Measurements from ENCODE around the gene TRA2A. TPM values are rescaled to one million over a fixed set of nuclear protein-coding genes. Genes with fewer than 3 reads are reported as not detected.

The TRA2A gene
- total RNA-seq, 1 donor, result 45.8 TPM

DNA sequence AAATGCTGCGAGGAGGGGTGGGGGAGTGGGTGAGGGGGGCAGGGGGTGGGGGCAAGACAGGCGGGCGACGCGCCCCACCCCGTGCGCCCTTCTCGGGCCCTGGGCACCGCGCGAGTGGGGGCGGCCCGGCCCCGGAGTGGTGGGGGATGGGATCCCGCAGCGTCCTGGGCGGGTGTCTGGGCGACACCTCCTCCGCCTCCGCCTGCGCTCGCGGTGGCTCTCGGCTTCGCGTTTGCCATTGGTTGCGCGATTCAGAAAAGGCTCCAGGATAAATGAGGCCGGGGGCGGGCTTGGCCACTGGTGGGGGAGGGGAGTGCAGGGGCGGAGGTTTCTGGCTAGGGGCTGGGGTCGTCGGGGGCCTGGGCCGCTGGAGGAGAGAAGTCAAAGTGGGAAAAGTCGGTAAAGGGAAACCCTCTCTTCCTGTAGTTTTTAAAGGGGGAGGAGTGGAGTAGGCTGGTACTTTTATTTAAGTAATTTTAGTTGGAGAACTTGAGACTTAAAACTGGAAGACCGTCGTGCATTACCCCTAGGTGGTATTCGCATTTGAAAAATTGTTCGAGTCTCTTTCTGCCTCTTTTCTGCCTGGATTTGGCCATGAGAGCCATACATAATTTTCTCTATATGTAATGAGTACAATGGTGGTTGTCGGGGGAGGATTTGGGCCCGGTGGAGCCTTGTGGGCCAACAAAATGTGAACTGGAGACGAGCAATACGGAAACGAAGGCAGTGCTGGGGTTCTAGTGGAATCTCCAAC is 60.5 kb downstream of the TRA2A start:
- TF ChIP-seq, protein P1, sequence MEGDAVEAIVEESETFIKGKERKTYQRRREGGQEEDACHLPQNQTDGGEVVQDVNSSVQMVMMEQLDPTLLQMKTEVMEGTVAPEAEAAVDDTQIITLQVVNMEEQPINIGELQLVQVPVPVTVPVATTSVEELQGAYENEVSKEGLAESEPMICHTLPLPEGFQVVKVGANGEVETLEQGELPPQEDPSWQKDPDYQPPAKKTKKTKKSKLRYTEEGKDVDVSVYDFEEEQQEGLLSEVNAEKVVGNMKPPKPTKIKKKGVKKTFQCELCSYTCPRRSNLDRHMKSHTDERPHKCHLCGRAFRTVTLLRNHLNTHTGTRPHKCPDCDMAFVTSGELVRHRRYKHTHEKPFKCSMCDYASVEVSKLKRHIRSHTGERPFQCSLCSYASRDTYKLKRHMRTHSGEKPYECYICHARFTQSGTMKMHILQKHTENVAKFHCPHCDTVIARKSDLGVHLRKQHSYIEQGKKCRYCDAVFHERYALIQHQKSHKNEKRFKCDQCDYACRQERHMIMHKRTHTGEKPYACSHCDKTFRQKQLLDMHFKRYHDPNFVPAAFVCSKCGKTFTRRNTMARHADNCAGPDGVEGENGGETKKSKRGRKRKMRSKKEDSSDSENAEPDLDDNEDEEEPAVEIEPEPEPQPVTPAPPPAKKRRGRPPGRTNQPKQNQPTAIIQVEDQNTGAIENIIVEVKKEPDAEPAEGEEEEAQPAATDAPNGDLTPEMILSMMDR (IDR thresholded peaks at IDR 0.05; ENCODE audit: insufficient read depth, low read depth, low read length), result no peak
- DNase-seq (ENCODE audit: low read depth), result peak; percentile 76
- peak overlapping the region; percentile 81 for H3K4me3 ChIP-seq (ENCODE audit: low read depth, low read length)

DNA sequence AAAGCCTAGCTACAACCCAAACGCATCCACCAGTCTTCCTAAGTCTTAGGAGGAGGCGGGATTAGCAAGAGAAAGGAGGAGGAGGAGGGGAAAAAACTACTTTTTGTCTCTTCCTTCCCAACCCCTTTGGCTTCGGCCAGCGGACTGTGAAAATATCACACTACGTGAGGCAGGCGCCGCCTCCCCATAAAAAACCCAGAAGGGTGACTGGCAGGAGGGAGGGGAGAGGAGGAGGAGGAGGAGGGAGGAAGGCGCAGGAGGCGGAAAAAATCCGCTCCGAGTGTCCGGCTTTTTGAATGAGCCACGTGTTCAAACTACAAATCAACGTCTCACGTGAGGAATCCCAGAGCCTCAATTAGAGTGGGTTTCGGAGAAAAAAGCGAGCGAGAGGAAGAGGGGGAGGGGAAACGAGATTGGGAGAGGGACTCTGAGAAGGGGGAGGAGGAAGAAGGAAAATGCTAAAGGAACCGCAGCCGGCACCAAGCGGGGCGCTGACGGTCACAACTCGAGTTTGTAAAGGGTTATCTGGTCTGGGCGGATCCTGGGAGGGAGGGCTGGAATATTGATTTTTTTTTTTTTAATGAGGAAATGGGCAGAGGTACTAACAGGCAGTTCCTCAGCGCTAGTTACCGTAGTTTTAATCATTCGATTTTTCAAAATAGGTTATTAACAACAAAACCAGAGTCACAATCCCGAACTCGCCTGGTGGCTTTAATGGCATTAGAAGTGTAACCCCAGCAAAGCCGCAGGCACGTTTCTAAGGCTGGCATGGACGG is 61.3 kb downstream of the TRA2A start, which contains the start of gene IGF2BP3:
TSS of gene IGF2BP3 (minus strand) at position 162 of the 776 bp plus-strand sequence. CDS start 381 bp downstream, outside the sequence.
- H3K4me3 ChIP-seq (ENCODE audit: low read depth, low read length), result peak within 1 kb of the TSS; percentile 81
- peak; percentile 98 for DNase-seq (ENCODE audit: low read depth)
- TF ChIP-seq, protein P1 (IDR thresholded peaks at IDR 0.05; ENCODE audit: insufficient read depth, low read depth, low read length), result no peak

DNA sequence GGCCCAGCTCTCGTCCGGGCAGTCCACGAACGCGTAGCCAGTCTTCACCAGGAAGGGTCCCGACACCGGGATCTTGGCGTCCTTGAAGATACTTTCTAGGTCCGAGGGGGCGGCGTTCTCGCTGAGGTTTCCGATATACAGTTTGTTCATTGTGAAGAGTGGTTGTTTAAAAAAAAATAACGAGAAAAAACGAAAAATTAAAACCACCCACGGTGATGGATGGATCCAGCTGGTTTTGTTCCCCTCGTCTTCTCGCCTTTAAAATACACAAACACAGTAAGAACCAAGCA is 61.9 kb downstream of the TRA2A start:
- TF ChIP-seq, protein P1 (IDR thresholded peaks at IDR 0.05; ENCODE audit: insufficient read depth, low read depth, low read length), result no peak
- no peak for DNase-seq (ENCODE audit: low read depth)
- peak overlapping the region; percentile 81 for H3K4me3 ChIP-seq (ENCODE audit: low read depth, low read length)

DNA sequence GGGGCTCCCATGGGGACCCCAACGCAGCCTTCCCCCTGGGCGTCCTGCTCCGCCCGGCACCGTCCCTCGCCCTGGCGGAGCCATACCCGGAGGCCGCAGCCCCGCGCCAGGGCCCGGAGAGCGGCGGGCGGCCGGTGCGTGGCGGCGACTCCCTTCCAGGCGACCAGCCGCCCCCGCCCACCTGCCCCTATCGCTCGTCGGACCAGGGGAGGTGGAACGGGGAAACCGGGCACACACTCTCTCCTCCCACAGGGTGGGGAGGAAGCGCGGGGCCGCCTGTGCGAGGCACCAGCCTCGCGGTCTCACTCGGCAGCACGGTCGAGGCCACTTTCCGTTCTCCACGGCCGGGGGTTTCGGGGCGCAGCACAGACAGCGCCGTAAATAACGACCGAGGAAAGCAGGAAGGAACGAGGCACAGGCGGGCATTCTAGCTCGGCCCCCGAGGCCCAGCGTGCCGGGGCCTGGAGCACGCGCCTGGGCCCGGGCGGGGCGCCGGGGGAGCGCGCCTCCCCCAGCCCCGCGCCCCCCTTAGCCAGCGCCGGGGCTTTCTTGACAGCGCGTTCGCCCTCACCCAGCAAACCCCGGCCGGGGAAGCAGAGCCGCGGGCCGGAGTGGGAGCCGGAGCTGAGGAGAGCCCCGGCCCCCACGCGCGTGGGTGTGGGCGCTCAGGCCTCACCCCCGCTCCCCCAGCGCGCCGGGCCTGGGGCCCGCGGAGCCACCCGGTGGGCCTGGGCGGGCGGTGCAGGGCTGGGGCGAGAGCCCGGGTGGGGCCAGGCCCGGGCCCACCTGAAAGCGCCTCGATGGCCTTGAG is 62.4 kb downstream of the TRA2A start:
- DNase-seq (ENCODE audit: low read depth), result no peak
- peak overlapping the region; percentile 81 for H3K4me3 ChIP-seq (ENCODE audit: low read depth, low read length)
- TF ChIP-seq, protein P1 (IDR thresholded peaks at IDR 0.05; ENCODE audit: insufficient read depth, low read depth, low read length), result no peak

DNA sequence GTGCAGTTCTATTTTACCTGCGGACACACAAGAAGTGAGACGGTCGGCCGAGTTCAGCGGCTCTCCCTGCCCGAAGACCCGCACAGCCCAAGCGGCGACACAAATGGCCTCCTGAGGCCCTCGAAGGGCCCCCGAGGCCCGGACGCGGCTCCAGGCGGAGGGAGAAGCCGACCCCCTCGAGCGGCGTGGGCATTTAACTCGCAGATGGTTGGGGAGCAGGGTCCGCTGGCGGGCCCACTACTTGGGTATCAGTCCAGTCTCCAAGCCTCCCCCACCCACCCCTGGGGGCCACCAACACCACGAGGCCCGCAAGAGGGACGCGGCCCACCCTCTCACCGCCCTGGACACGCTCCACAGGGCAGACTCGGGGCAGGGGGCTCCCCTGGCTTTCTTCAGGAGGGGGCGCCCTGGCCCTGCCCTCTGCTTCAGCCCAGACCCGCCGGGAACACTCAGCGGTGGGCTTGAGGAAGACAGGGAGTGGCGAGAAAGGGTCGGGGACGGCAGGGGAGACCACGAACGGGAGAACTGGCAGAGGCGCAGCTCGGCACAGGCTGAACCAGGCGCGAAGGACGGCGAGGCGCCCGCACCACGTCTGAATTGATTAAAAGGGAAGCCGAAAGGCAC is 63.1 kb downstream of the TRA2A start:
- no peak for DNase-seq (ENCODE audit: low read depth)
- peak overlapping the region; percentile 81 for H3K4me3 ChIP-seq (ENCODE audit: low read depth, low read length)
- TF ChIP-seq, protein P1 (IDR thresholded peaks at IDR 0.05; ENCODE audit: insufficient read depth, low read depth, low read length), result no peak

DNA sequence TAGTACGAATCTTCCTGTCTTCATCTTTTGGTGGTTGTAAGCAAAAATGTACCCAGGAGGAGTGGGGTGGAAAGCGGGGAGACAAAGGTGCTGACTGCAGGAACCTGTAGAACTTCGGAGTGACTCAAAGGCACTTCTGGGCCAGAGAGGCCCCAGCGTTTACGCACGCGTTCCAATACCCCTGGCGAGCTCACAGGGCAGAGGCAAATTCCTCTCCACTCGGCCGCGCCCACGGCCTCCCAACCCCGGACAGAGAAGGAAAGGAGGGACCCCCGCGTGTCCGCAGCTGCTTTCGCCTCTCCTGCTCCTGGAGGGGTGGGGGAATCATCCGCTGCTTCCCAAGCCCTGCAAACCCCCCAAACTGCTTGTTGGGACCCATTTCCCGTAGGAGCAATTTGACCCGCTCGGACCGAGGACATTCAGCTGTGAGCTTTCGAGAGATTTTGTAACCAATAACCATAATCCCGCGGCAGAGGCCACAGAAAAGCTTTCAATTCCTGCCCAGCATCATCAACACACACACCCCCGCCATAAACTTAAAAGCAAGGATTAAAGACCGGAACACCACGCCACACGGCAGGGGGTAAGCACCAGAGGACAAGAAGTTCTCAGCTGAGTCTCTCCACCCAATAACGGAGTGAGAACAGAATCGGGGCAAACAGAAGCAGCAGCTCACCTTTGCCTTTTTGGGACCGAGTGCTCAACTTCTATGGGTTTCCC is 63.8 kb downstream of the TRA2A start:
- TF ChIP-seq, protein P1 (IDR thresholded peaks at IDR 0.05; ENCODE audit: insufficient read depth, low read depth, low read length), result no peak
- peak overlapping the region; percentile 81 for H3K4me3 ChIP-seq (ENCODE audit: low read depth, low read length)
- peak; percentile 81 for DNase-seq (ENCODE audit: low read depth)
